Breast epithelium (tissue), 3 donors: ENCODE data around the gene KCNG3.

Experiments used
- CTCF ChIP-seq, 3 donors: fragments of 450-650 bp; IDR thresholded peaks; one replicate each; pipeline ENCODE4 v1.5.1; 2016 to 2017; ENCODE audit warnings: antibody characterized with exemption in 3 of 3, mild to moderate bottlenecking in 3 of 3, moderate library complexity in 3 of 3
- POLR2A ChIP-seq: fragments of 450-650 bp; IDR thresholded peaks from one replicate; pipeline ENCODE4 v1.6.1; 2016; ENCODE audit warnings: antibody characterized with exemption, mild to moderate bottlenecking, moderate library complexity
- POLR2AphosphoS5 ChIP-seq, 3 donors: sonication (generic); formaldehyde crosslinking; IDR thresholded peaks; one replicate each; pipeline ENCODE4 v1.6.1; 2017; ENCODE audit warnings: antibody characterized with exemption in 3 of 3

DNA sequence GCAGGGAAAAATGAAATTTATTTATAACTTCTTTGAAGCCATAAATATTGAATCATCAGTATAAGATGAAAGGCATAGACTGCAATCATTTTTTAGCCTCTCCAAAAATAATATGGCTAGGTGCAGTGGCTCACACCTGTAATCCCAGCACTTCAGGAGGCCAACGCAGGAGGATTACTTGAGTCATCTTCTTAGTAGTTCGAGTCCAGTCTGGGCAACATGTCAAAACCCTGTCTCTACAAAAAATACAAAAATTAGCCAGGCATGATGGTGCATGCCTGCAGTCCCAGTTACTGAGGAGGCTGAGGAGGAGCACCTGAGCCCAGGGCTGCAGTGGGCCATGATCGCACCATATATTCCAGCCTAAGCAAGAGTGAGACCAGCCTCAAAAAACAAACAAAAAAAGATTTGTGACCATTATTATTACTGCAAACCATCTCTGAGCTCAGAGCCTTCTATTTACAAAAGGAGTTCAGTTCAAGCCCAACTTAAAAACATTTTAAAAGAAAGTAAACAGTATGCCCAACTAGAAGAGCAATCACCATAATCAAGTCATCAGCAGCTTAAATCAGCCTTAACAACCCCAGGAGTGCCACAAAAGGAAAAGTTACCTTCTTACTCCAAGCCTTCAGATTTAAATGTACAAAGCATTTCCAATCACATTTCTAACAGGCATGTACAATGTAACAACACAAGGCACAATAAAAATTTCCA, 37.5 kb downstream of the KCNG3 start:
- TF ChIP-seq CTCF (IDR thresholded peaks at IDR 0.05): no peak
- no peak for TF ChIP-seq POLR2A
- TF ChIP-seq POLR2AphosphoS5 (IDR thresholded peaks at IDR 0.05): no peak
